HepG2 (cell line): ENCODE data around the gene CYP2U1. TPM values are rescaled to one million over a fixed set of nuclear protein-coding genes. Genes with fewer than 3 reads are reported as not detected.

Experiments
- EEA1 ChIP-seq: sonication (generic); formaldehyde crosslinking; IDR thresholded peaks from 2 replicates; pipeline ENCODE4 v1.5.1; 2020; ENCODE audit warnings: mild to moderate bottlenecking, missing genetic modification reagents, borderline replicate concordance
- JUN ChIP-seq: sonication (generic); formaldehyde crosslinking; IDR thresholded peaks from 2 replicates; pipeline ENCODE4 v1.4.0; 2020; ENCODE audit warnings: mild to moderate bottlenecking, missing genetic modification reagents
- RORA ChIP-seq: sonication (generic); formaldehyde crosslinking; IDR thresholded peaks from 2 replicates; pipeline ENCODE4 v1.5.0; 2020; ENCODE audit warnings: mild to moderate bottlenecking, missing genetic modification reagents, moderate library complexity
- SMAD3 ChIP-seq: sonication (generic); formaldehyde crosslinking; IDR thresholded peaks from 2 replicates; pipeline ENCODE4 v1.4.0; 2020; ENCODE audit warnings: missing genetic modification reagents
- ZNF839 ChIP-seq: sonication (generic); formaldehyde crosslinking; IDR thresholded peaks from 2 replicates; pipeline ENCODE4 v1.4.0; 2020; ENCODE audit warnings: missing genetic modification reagents, mild to moderate bottlenecking, borderline replicate concordance
- polyA plus RNA-seq, 8 experiments: library from polyadenylated mRNA; depleted of rRNA in 3 of 8; stranded (reverse) in 7 of 8; unstranded in 1 of 8; fragments of >200 nt; fragmentation: Illumina TruSeq in 4 of 8; extraction: Trizol in 4 of 8; gene quantifications; 2 replicates each; pipeline versions ENCODE4 v1.2.1 to v1.2.3, GENCODE V29; 2011 to 2016; ENCODE audit warnings: low read depth in 4 of 8, missing spikeins in 1 of 8, mixed read lengths in 1 of 8; ENCODE audit not compliant: insufficient read depth in 1 of 8
- total RNA-seq, 5 experiments: library from RNA; depleted of rRNA; stranded (reverse); fragments of >200 nt; fragmentation: Illumina TruSeq; extraction: Trizol; gene quantifications; 2 replicates each; pipeline ENCODE4 v1.2.3, GENCODE V29; 2016; ENCODE audit warnings: low read depth in 1 of 5
- TF ChIP-seq, protein P1 (sequence below), 2 experiments: fragments of 450-650 bp in 1 of 2; sonication (generic) in 1 of 2; formaldehyde crosslinking in 1 of 2; IDR thresholded peaks; 2 replicates each; pipeline versions ENCODE4 v1.6.1 to v1.8.0; 2016 to 2022; ENCODE audit warnings: antibody characterized with exemption in 1 of 2, mild to moderate bottlenecking in 1 of 2, missing genetic modification reagents in 1 of 2
- TF ChIP-seq, protein P2 (sequence below): sonication (generic); formaldehyde crosslinking; IDR thresholded peaks from 2 replicates; pipeline ENCODE4 v1.4.0; 2020; ENCODE audit warnings: missing genetic modification reagents
- TF ChIP-seq, protein P3 (sequence below): sonication (generic); formaldehyde crosslinking; IDR thresholded peaks from 2 replicates; pipeline ENCODE4 v1.4.0; 2020; ENCODE audit warnings: missing genetic modification reagents, borderline replicate concordance
- TF ChIP-seq, protein P4 (sequence below): sonication (generic); formaldehyde crosslinking; IDR thresholded peaks from 2 replicates; pipeline ENCODE4 v1.4.0; 2020; ENCODE audit warnings: missing genetic modification reagents, borderline replicate concordance

The CYP2U1 gene
- total and polyA plus RNA-seq, 2 of the 13 experiments (the other 11 are each of a cell fraction or from before 2014, with no cell fraction given) = 1.4 to 3.4 TPM

DNA sequence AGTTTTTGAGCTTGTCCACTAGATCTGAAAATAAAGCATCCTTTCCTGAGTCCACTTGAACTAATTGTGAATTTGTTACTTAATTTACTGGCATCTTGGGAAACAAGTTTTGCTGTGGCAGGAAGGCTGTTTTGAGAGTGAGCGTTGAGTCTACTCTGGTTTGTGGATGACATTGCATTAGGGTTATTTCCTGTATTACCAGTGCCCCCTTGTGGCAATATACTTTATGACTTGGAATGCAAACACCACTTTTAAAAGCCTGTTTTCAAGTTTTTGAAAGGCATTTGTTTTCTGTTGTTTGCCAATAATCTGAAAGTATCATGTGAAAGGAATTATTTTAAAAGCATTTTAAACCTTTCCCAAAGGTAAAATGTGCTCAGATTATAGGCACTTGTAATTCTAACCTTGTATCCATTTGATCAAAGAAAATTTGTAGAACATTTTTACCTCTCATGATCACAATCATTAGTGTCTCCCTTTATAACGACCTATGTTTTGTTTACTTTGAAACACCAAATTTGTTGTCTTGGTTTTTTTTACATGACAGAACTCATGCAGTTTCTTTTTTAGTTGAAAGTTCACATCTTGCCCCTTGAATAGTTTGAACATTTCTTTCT is 18.0 kb upstream of the CYP2U1 start (continued):
- TF ChIP-seq, protein P1, sequence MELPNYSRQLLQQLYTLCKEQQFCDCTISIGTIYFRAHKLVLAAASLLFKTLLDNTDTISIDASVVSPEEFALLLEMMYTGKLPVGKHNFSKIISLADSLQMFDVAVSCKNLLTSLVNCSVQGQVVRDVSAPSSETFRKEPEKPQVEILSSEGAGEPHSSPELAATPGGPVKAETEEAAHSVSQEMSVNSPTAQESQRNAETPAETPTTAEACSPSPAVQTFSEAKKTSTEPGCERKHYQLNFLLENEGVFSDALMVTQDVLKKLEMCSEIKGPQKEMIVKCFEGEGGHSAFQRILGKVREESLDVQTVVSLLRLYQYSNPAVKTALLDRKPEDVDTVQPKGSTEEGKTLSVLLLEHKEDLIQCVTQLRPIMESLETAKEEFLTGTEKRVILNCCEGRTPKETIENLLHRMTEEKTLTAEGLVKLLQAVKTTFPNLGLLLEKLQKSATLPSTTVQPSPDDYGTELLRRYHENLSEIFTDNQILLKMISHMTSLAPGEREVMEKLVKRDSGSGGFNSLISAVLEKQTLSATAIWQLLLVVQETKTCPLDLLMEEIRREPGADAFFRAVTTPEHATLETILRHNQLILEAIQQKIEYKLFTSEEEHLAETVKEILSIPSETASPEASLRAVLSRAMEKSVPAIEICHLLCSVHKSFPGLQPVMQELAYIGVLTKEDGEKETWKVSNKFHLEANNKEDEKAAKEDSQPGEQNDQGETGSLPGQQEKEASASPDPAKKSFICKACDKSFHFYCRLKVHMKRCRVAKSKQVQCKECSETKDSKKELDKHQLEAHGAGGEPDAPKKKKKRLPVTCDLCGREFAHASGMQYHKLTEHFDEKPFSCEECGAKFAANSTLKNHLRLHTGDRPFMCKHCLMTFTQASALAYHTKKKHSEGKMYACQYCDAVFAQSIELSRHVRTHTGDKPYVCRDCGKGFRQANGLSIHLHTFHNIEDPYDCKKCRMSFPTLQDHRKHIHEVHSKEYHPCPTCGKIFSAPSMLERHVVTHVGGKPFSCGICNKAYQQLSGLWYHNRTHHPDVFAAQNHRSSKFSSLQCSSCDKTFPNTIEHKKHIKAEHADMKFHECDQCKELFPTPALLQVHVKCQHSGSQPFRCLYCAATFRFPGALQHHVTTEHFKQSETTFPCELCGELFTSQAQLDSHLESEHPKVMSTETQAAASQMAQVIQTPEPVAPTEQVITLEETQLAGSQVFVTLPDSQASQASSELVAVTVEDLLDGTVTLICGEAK (IDR thresholded peaks at IDR 0.05) = no peak
- TF ChIP-seq, protein P1 (CRISPR knock-in tag; IDR thresholded peaks at IDR 0.05) = no peak
- TF ChIP-seq, protein P2, sequence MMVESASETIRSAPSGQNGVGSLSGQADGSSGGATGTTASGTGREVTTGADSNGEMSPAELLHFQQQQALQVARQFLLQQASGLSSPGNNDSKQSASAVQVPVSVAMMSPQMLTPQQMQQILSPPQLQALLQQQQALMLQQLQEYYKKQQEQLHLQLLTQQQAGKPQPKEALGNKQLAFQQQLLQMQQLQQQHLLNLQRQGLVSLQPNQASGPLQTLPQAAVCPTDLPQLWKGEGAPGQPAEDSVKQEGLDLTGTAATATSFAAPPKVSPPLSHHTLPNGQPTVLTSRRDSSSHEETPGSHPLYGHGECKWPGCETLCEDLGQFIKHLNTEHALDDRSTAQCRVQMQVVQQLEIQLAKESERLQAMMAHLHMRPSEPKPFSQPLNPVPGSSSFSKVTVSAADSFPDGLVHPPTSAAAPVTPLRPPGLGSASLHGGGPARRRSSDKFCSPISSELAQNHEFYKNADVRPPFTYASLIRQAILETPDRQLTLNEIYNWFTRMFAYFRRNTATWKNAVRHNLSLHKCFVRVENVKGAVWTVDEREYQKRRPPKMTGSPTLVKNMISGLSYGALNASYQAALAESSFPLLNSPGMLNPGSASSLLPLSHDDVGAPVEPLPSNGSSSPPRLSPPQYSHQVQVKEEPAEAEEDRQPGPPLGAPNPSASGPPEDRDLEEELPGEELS (CRISPR knock-in tag) = no peak
- 0 out of 2 replicates have a peak, but pooled peaks have one; percentile 40 for TF ChIP-seq SMAD3 (CRISPR knock-in tag)
- TF ChIP-seq, protein P3, sequence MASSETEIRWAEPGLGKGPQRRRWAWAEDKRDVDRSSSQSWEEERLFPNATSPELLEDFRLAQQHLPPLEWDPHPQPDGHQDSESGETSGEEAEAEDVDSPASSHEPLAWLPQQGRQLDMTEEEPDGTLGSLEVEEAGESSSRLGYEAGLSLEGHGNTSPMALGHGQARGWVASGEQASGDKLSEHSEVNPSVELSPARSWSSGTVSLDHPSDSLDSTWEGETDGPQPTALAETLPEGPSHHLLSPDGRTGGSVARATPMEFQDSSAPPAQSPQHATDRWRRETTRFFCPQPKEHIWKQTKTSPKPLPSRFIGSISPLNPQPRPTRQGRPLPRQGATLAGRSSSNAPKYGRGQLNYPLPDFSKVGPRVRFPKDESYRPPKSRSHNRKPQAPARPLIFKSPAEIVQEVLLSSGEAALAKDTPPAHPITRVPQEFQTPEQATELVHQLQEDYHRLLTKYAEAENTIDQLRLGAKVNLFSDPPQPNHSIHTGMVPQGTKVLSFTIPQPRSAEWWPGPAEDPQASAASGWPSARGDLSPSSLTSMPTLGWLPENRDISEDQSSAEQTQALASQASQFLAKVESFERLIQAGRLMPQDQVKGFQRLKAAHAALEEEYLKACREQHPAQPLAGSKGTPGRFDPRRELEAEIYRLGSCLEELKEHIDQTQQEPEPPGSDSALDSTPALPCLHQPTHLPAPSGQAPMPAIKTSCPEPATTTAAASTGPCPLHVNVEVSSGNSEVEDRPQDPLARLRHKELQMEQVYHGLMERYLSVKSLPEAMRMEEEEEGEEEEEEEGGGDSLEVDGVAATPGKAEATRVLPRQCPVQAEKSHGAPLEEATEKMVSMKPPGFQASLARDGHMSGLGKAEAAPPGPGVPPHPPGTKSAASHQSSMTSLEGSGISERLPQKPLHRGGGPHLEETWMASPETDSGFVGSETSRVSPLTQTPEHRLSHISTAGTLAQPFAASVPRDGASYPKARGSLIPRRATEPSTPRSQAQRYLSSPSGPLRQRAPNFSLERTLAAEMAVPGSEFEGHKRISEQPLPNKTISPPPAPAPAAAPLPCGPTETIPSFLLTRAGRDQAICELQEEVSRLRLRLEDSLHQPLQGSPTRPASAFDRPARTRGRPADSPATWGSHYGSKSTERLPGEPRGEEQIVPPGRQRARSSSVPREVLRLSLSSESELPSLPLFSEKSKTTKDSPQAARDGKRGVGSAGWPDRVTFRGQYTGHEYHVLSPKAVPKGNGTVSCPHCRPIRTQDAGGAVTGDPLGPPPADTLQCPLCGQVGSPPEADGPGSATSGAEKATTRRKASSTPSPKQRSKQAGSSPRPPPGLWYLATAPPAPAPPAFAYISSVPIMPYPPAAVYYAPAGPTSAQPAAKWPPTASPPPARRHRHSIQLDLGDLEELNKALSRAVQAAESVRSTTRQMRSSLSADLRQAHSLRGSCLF = no peak
- TF ChIP-seq ZNF839 (CRISPR knock-in tag) = no peak
- no peak for TF ChIP-seq RORA (CRISPR knock-in tag)
- no peak for TF ChIP-seq JUN (CRISPR knock-in tag)
- TF ChIP-seq EEA1 (CRISPR knock-in tag) = no peak
- TF ChIP-seq, protein P4, sequence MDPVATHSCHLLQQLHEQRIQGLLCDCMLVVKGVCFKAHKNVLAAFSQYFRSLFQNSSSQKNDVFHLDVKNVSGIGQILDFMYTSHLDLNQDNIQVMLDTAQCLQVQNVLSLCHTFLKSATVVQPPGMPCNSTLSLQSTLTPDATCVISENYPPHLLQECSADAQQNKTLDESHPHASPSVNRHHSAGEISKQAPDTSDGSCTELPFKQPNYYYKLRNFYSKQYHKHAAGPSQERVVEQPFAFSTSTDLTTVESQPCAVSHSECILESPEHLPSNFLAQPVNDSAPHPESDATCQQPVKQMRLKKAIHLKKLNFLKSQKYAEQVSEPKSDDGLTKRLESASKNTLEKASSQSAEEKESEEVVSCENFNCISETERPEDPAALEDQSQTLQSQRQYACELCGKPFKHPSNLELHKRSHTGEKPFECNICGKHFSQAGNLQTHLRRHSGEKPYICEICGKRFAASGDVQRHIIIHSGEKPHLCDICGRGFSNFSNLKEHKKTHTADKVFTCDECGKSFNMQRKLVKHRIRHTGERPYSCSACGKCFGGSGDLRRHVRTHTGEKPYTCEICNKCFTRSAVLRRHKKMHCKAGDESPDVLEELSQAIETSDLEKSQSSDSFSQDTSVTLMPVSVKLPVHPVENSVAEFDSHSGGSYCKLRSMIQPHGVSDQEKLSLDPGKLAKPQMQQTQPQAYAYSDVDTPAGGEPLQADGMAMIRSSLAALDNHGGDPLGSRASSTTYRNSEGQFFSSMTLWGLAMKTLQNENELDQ (CRISPR knock-in tag) = no peak
